Nucleus accumbens (tissue), 56 donors: ENCODE measurements around the gene ADH5.
"Not testable (repeated sequence)": the region's sequence is repeated elsewhere in the genome, so short reads cannot be mapped to it uniquely, and the experiment has no call there.

Source experiments
- DNase-seq, 56 donors: peaks; one replicate each; lab custom pipeline; 2025; lab: John Stamatoyannopoulos, UW

The ADH5 gene

GRCh38 chr4:99038213-99038612 is 50.4 kb downstream of the ADH5 start:
- no peak for DNase-seq

GRCh38 chr4:99033956-99034355 is 54.6 kb downstream of the ADH5 start:
- DNase-seq: no peak

- DNase-seq: no peak
These were observed 58.7 kb downstream of the ADH5 start for GRCh38 chr4:99029852-99030251.

GRCh38 chr4:99029018-99029735 is 59.4 kb downstream of the ADH5 start:
- no peak for DNase-seq

GRCh38 chr4:99028187-99028586 is 60.4 kb downstream of the ADH5 start:
- no peak for DNase-seq

GRCh38 chr4:99027304-99027703 is 61.3 kb downstream of the ADH5 start:
- no peak for DNase-seq

GRCh38 chr4:99025506-99025905 is 63.1 kb downstream of the ADH5 start:
- DNase-seq: no peak

- DNase-seq: no peak
These were observed 63.9 kb downstream of the ADH5 start for GRCh38 chr4:99024481-99025275.

GRCh38 chr4:99023800-99024251 is 64.8 kb downstream of the ADH5 start:
- DNase-seq: not testable (repeated sequence)

- DNase-seq: no peak
These were observed 66.0 kb downstream of the ADH5 start for GRCh38 chr4:99022566-99022965.

GRCh38 chr4:99021386-99021785 is 67.2 kb downstream of the ADH5 start:
- no peak for DNase-seq
